ENCODE results near the gene MAST4. TPM values are rescaled to one million over a fixed set of nuclear protein-coding genes. Genes with fewer than 3 reads are reported as not detected.

Gene MAST4
- total RNA-seq, 1 donor from 2014 or later = 17.2 TPM

- no peaks in the 10 kb centered on the region for H3K27me3 Mint-ChIP-seq
- POLR2A ChIA-PET = interaction anchor here (0.7 to 2.0 kb wide), 7 partner anchors 9 to 1034 kb away, joined by 3 to 6 read pairs (median 3); partner anchors contain the start of gene PIK3R1
Measured at GRCh38 chr5:67181648-67182221, 585.5 kb downstream of the MAST4 start.

GRCh38 chr5:67182301-67182790 is 586.2 kb downstream of the MAST4 start:
- CTCF ChIA-PET = interaction anchor here (3.3 kb wide), 1 partner anchor 26 kb away, joined by 10 read pairs; no protein-coding TSS in a partner anchor
- ATAC-seq (ENCODE audit: low read depth) = no peak
- no peak for DNase-seq
- Mint-ChIP-seq H3K4me1 (peaks cover 84% of the 10 kb centered on the region), H3K36me3 (ENCODE audit: low read depth) (peaks cover 82% of the 10 kb centered on the region), H3K4me3 (no peak overlapping the region), H3K27me3 (no peaks in the 10 kb centered on the region), H3K9me3 (peaks cover 9% of the 10 kb centered on the region), H3K27ac (peak overlapping the region; percentile 86)
- POLR2A ChIA-PET = interaction anchor here (0.7 to 2.0 kb wide), 4 partner anchors 11 to 21 kb away, joined by 3 to 6 read pairs (median 5); no protein-coding TSS in a partner anchor
- intact Hi-C loops (cut with micrococcal nuclease) = no loop called here
- TF ChIP-seq CTCF (IDR thresholded peaks at IDR 0.05) = no peak

More at GRCh38 chr5:67181648-67182221, 585.5 kb downstream of the MAST4 start:
- Mint-ChIP-seq H3K27ac (peak overlapping the region; percentile 86), H3K36me3 (ENCODE audit: low read depth) (peaks cover 82% of the 10 kb centered on the region), H3K4me3 (peak overlapping the region; percentile 46), H3K9me3 (peaks cover 13% of the 10 kb centered on the region), H3K4me1 (peaks cover 82% of the 10 kb centered on the region)
- DNase-seq (no peak), ATAC-seq (ENCODE audit: low read depth) (peak; percentile 34)
- intact Hi-C loops (cut with micrococcal nuclease) = no loop called here
- no peak for TF ChIP-seq CTCF (IDR thresholded peaks at IDR 0.05)
- CTCF ChIA-PET = interaction anchor here (0.5 to 3.4 kb wide), 3 partner anchors 12 to 25 kb away, joined by 3 to 11 read pairs (median 10); no protein-coding TSS in a partner anchor

- Mint-ChIP-seq H3K27ac (peak overlapping the region; percentile 69), H3K4me1 (peaks cover 88% of the 10 kb centered on the region), H3K27me3 (no peaks in the 10 kb centered on the region), H3K36me3 (ENCODE audit: low read depth) (peaks cover 82% of the 10 kb centered on the region), H3K4me3 (no peak overlapping the region), H3K9me3 (no peaks in the 10 kb centered on the region)
- DNase-seq (no peak), ATAC-seq (ENCODE audit: low read depth) (no peak)
- intact Hi-C loops (cut with micrococcal nuclease) = loop anchor here (1.0 kb wide), 1 partner anchor 9 kb away; no protein-coding TSS in a partner anchor
- no peak for TF ChIP-seq CTCF (IDR thresholded peaks at IDR 0.05)
- ChIA-PET CTCF (interaction anchor here (0.5 kb wide), 1 partner anchor 754 kb away, joined by 3 read pairs; no protein-coding TSS in a partner anchor), POLR2A (no interaction called here)
Measured at GRCh38 chr5:67183859-67184258, 587.7 kb downstream of the MAST4 start.

GRCh38 chr5:67187006-67187715 is 591.0 kb downstream of the MAST4 start:
- POLR2A ChIA-PET = interaction anchor here (1.0 kb wide), 1 partner anchor 12 kb away, joined by 3 read pairs; no protein-coding TSS in a partner anchor
- ATAC-seq (ENCODE audit: low read depth) (peak; percentile 97), DNase-seq (no peak)
- Mint-ChIP-seq H3K36me3 (ENCODE audit: low read depth) (peaks cover 85% of the 10 kb centered on the region), H3K9me3 (no peaks in the 10 kb centered on the region), H3K4me1 (peaks cover 96% of the 10 kb centered on the region), H3K4me3 (peak overlapping the region; percentile 67), H3K27me3 (no peaks in the 10 kb centered on the region), H3K27ac (peak overlapping the region; percentile 98)
- intact Hi-C loops (cut with micrococcal nuclease) = loop anchor here (1.0 kb wide), 4 partner anchors 8 to 21 kb away; partner anchors contain the start of gene CD180
- TF ChIP-seq CTCF (IDR thresholded peaks at IDR 0.05) = no peak
- CTCF ChIA-PET = interaction anchor here (1.4 kb wide), 1 partner anchor 7 kb away, joined by 3 read pairs; no protein-coding TSS in a partner anchor

All from activated B cell treated with CpG ODN at 0.5 μM for 24 hours (primary cell).